PC-9 (cell line): ENCODE results near the gene SKP1. TPM values are rescaled to one million over a fixed set of nuclear protein-coding genes. Genes with fewer than 3 reads are reported as not detected.
"Not testable (repeated sequence)": the region's sequence is repeated elsewhere in the genome, so short reads cannot be mapped to it uniquely, and the experiment has no call there.

Source experiments
- BruUV-seq: library from RNA; stranded (reverse); fragments of 400-500 nt; replicated peaks from 2 replicates; lab custom pipeline; 2021; lab: Mats Ljungman, UMichigan
- CTCF ChIA-PET: fragments of 300-600 bp; sonication (Branson Sonifier 250); formaldehyde crosslinking; loops from one replicate; lab custom pipeline; 2022; ENCODE audit warnings: antibody characterized with exemption; lab: Charles Lee
- POLR2A ChIA-PET: fragments of 300-600 bp; sonication (Branson Sonifier 250); formaldehyde crosslinking; loops from one replicate; lab custom pipeline; 2022; ENCODE audit warnings: antibody characterized with exemption; ENCODE audit not compliant: unreplicated experiment; lab: Charles Lee
- DNase-seq, 2 experiments: peaks; one replicate each; pipeline versions ENCODE4 v3.0.0 to v3.0.0-alpha.2; 2015 to 2022; ENCODE audit warnings: mixed read lengths in 1 of 2
- H2AFZ ChIP-seq: fragments of 200-600 bp; sonication (generic); 2 replicates; pipeline ENCODE4 v1.8.1; 2017; ENCODE audit warnings: antibody characterized with exemption
- H3F3A ChIP-seq: fragments of 200-600 bp; sonication (generic); 2 replicates; pipeline ENCODE4 v1.8.1; 2017; ENCODE audit warnings: antibody characterized with exemption, mild to moderate bottlenecking, low read depth; ENCODE audit not compliant: insufficient read depth
- H3K27ac ChIP-seq: fragments of 200-600 bp; sonication (generic); 2 replicates; pipeline ENCODE4 v1.6.1; 2016; ENCODE audit warnings: mixed run types
- H3K27me3 ChIP-seq: fragments of 200-600 bp; sonication (generic); 2 replicates; pipeline ENCODE4 v1.6.1; 2016; ENCODE audit warnings: low read depth, mixed run types; ENCODE audit not compliant: insufficient read depth
- H3K36me3 ChIP-seq: fragments of 200-600 bp; sonication (generic); 2 replicates; pipeline ENCODE4 v1.6.1; 2016; ENCODE audit warnings: low read depth, mixed run types
- H3K4me1 ChIP-seq: fragments of 200-600 bp; sonication (generic); replicated peaks from 2 replicates; pipeline ENCODE4 v1.6.1; 2016; ENCODE audit warnings: mixed run types; ENCODE audit not compliant: insufficient read depth
- H3K4me2 ChIP-seq: fragments of 200-600 bp; sonication (generic); 2 replicates; pipeline ENCODE4 v1.6.1; 2017; ENCODE audit warnings: mixed run types
- H3K4me3 ChIP-seq: fragments of 200-600 bp; sonication (generic); 2 replicates; pipeline ENCODE4 v1.6.1; 2016; ENCODE audit warnings: mixed run types
- H3K79me2 ChIP-seq: fragments of 200-600 bp; sonication (generic); 2 replicates; pipeline ENCODE4 v1.6.1; 2017; ENCODE audit warnings: low read depth, mixed run types
- H3K9me2 ChIP-seq: fragments of 200-600 bp; sonication (generic); 2 replicates; pipeline ENCODE4 v1.8.1; 2017; ENCODE audit warnings: mild to moderate bottlenecking; ENCODE audit not compliant: insufficient read depth
- H3K9me3 ChIP-seq: fragments of 200-600 bp; sonication (generic); 2 replicates; pipeline ENCODE4 v1.8.1; 2016; ENCODE audit warnings: low read depth; ENCODE audit not compliant: insufficient read depth
- H4K20me1 ChIP-seq: fragments of 200-600 bp; sonication (generic); 2 replicates; pipeline ENCODE4 v1.8.1; 2017; ENCODE audit not compliant: insufficient read depth
- CTCF ChIP-seq: fragments of 200-600 bp; sonication (generic); conservative IDR thresholded peaks from 2 replicates; pipeline ENCODE4 v1.6.1; 2017; ENCODE audit warnings: mixed run types, antibody characterized with exemption, mild to moderate bottlenecking, moderate library complexity
- EZH2 ChIP-seq: fragments of 200-600 bp; sonication (generic); IDR thresholded peaks from 2 replicates; pipeline ENCODE4 v1.8.0; 2017; ENCODE audit warnings: antibody characterized with exemption, low read depth
- intact Hi-C: fragments of 100-400 bp; cut with micrococcal nuclease; formaldehyde crosslinking; loops from one replicate; pipeline ENCODE4 v1.10.0; 2022; ENCODE audit not compliant: unreplicated experiment
- total RNA-seq: library from RNA; stranded (reverse); gene quantifications from 2 replicates; pipeline ENCODE4 v1.2.3, GENCODE V29; 2021

The SKP1 gene
- total RNA-seq, 1 experiment from 2014 or later: 409 TPM

DNA sequence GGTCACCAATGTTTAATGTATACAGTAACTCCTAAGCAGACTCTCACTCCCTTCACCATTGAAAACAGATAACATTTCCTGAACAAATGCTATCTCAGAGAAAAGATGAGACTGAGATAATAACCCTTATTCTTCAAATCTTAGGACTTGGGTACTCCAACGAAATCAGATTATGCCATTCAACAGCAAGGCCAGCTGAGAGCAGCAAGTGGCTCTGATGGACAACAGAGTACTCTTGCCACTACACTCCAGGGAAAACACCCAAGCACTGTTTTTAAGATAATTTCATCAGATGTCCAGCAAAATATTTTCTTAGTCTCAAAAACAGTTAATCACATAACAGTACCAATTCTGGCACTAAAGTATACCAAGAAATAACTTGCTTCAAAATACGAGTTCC is 39.0 kb upstream of the SKP1 start:
- TF ChIP-seq CTCF: no peak
- no peak for TF ChIP-seq EZH2
- H2AFZ ChIP-seq: no peak overlapping the region
- peaks cover 93% of the 10 kb centered on the region for H4K20me1 ChIP-seq
- no peaks in the 10 kb centered on the region for H3K9me2 ChIP-seq
- intact Hi-C loops: no loop called here
- ChIA-PET POLR2A (no interaction called here), CTCF (no interaction called here)
- peaks cover 24% of the 10 kb centered on the region for H3K36me3 ChIP-seq
- H3K4me2 ChIP-seq: no peak overlapping the region
- peaks cover 100% of the 10 kb centered on the region for H3K79me2 ChIP-seq
- peaks cover 4% of the 10 kb centered on the region for H3K4me1 ChIP-seq
- no TSS peak for BruUV-seq
- no peaks in the 10 kb centered on the region for H3K27me3 ChIP-seq
- no peak overlapping the region for H3K27ac ChIP-seq
- peaks cover 3% of the 10 kb centered on the region; the same call in 1 of the 2 replicates for H3K9me3 ChIP-seq
- no peak overlapping the region for H3K4me3 ChIP-seq
- DNase-seq: no peak
- H3F3A ChIP-seq: peaks cover 10% of the 10 kb centered on the region; the same call in 1 of the 2 replicates

DNA sequence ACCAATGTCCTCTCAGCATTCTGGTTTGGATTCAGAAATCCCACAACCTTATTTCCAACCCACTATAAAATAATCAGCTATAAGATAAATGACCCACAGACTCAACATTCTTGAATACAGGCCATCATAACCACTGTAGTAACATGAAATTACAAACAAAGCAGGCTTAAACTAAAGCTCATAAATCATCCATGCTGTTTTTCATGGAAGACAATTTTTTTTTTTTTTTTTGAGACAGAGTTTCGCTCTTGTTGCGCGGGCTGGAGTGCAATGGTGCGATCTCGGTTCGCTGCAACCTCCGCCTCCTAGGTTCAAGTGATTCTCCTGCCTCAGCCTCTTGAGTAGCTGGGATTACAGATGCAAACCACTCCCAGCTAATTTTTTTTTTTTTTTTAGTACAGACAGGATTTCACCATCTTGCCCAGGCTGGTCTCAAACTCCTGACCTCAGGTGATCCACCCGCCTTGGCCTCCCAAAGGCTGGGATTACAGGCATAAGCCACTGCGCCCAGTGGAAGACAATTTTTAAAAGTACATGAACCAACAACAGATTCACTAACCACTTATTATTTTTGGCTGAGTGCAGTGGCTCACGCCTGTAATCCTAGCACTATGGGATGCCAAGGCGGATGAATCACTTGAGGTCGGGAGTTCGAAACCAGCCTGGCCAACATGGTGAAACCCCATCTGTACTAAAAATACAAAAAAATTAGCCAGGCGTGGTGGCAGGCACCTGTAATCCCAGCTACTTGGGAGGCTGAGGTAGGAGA is 34.7 kb upstream of the SKP1 start:
- H3K27ac ChIP-seq, CTCF ChIA-PET, H3K9me2 ChIP-seq, BruUV-seq, H3K4me1 ChIP-seq, DNase-seq, intact Hi-C loops, H2AFZ ChIP-seq, H3K9me3 ChIP-seq, H3K27me3 ChIP-seq, H3K4me3 ChIP-seq, H3K4me2 ChIP-seq: not testable (repeated sequence)
- peaks cover 21% of the 10 kb centered on the region for H3K36me3 ChIP-seq
- peaks cover 93% of the 10 kb centered on the region for H4K20me1 ChIP-seq
- peaks cover 16% of the 10 kb centered on the region; the same call in 1 of the 2 replicates for H3F3A ChIP-seq
- H3K79me2 ChIP-seq: peaks cover 100% of the 10 kb centered on the region
- POLR2A ChIA-PET: interaction anchor here (0.7 to 0.8 kb wide), 2 partner anchors 34 to 58 kb away, joined by 7 to 13 read pairs; no protein-coding TSS in a partner anchor

DNA sequence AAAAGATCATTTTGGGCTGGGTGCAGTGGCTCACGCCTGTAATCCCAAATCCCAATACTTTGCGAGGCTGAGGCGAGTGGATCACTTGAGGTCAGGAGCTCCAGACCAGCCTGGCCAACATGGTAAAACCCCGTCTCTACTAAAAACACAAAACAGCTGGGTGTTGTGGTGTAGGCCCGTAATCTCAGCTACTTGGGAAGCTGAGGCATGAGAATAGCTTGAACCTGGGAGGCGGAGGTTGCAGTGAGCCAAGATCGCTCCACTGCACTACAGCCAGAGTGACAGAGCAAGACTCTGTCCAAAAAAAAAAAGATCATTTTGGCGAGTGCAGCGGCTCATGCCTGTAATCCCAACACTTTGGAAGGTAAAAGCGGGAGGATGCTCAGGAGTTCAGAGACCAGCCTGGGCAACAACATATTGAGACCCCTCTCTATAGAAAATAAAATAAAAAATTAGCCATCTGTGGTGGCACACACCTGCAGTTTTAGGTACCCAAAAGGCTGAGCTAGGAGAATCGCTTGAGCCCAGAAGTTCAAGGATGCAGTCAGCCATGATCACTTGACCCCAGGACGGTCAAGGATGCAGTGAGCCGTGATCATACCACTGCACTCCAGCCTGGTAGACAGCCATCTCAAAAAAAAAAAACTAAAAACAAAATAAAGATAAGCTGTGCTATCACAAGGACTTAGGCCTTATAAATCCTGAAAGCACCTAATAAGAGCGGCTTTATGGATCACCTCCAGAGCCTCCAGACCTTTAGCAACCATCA is 32.9 kb upstream of the SKP1 start:
- POLR2A ChIA-PET: interaction anchor here (0.6 to 0.7 kb wide), 2 partner anchors 24 to 77 kb away, joined by 3 to 7 read pairs; no protein-coding TSS in a partner anchor
- Histone ChIP-seq H3K4me1 (no peaks in the 10 kb centered on the region), H3F3A (peaks cover 16% of the 10 kb centered on the region)

More for the DNA sequence above, 32.9 kb upstream of the SKP1 start:
- Histone ChIP-seq H2AFZ (no peak overlapping the region), H3K27ac (no peak overlapping the region), H3K79me2 (peaks cover 98% of the 10 kb centered on the region), H3K9me3 (peaks cover 3% of the 10 kb centered on the region; the same call in 1 of the 2 replicates), H3K4me3 (no peak overlapping the region), H3K36me3 (peaks cover 17% of the 10 kb centered on the region), H3K4me2 (no peak overlapping the region), H3K27me3 (no peaks in the 10 kb centered on the region), H3K9me2 (no peaks in the 10 kb centered on the region), H4K20me1 (peaks cover 91% of the 10 kb centered on the region)
- CTCF ChIA-PET: interaction anchor here (0.6 kb wide), 1 partner anchor 549 kb away, joined by 3 read pairs; the partner anchor contains the start of gene DDX46
- no TSS peak for BruUV-seq
- DNase-seq: no peak
- TF ChIP-seq CTCF: no peak
- no peak for TF ChIP-seq EZH2
- intact Hi-C loops: no loop called here
